GM18868 (cell line): ENCODE results near the gene ZC4H2.
A peak's percentile ranks its signal among the peaks of the same experiment; 100 is the strongest.
"Not testable (repeated sequence)": the region's sequence is repeated elsewhere in the genome, so short reads cannot be mapped to it uniquely, and the experiment has no call there.

Source experiments
- ATAC-seq: cut with Tn5 transposase; IDR thresholded peaks from one replicate; pipeline ENCODE4 v1.9.1; 2021; ENCODE audit warnings: mild to moderate bottlenecking, moderate library complexity; ENCODE audit not compliant: unreplicated experiment

The ZC4H2 gene

DNA sequence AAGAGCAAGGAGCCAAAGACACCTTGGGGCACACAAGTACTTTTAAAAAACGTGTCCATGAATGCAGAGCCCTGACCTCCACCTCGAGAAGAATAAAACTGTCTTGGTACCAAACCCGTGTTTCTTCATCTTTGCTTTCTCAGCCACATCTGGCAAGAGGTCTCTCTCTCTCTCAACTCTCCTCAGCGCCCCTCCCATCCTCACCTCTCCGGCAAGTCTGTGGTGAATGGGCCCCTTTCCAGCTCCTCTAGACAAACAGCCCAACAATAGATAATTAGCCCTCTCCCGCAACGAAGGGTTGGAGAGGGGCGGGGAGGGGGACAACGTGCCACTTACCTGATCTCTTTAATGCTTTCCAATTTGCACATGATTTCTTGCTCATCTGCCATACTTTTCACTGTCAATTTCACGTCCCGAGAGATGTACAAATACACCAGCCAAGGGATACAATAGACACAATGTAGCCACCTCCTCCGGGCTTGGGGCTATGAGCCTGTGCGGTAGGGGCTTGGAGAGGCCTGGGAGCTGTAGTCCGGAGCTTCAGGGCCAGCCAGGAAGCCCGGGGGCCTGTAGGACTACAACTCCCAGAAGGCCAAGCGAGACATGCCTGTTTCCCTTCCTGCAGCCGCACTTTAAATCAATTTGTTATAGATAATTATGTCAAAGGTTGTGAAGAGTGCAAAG is at the start of gene ZC4H2:
ZC4H2 (minus strand) TSS at position 462 of the 684 bp plus-strand sequence; CDS start at position 389, 73 bp downstream.
- peak; percentile 99 for ATAC-seq

DNA sequence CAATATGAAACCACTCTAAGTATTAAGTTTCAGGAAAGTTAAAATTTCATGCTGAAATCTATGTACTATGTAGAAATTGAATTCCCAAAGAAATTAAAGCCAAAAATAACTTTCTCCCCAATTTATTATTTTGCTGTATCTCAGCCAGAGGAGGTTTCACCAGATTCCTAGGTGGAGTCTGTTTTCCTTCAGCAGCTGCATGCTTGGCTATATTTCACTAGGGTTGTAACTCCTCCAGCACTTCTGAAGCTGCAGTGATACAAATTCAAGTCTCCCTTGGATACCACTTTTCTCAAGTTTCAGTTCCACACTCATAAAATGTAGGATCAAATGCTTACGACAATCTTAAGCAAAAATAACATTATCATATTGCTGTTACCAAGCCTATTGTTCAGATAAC is 41.2 kb upstream of the ZC4H2 start:
- no peak for ATAC-seq

- no peak for ATAC-seq
These were observed 38.0 kb upstream of the ZC4H2 start for GRCh38 chrX:65014230-65014629.

DNA sequence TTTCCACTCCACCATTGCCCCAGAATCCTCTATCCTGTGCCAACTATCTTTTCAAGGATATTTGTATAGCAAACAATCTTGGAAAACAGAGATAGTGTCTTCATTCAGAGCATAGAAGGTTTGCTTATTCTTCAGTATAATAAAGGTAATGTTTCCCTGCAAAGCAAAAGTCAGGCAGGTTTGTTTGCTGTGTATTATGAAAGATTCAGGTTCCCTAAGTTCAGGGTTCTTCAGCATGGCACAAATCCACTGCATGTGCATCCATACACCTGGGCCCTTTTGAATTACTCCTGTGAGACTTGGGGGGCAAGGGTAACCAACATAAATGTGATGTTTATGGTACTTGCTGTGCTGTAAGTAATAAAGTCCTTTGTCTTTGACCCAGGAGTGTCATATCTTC is 33.2 kb upstream of the ZC4H2 start:
- no peak for ATAC-seq

- ATAC-seq, result not testable (repeated sequence)
These were observed 26.0 kb upstream of the ZC4H2 start for GRCh38 chrX:65002208-65002607.

GRCh38 chrX:64996805-64997204 is 20.6 kb upstream of the ZC4H2 start:
- ATAC-seq, result no peak

DNA sequence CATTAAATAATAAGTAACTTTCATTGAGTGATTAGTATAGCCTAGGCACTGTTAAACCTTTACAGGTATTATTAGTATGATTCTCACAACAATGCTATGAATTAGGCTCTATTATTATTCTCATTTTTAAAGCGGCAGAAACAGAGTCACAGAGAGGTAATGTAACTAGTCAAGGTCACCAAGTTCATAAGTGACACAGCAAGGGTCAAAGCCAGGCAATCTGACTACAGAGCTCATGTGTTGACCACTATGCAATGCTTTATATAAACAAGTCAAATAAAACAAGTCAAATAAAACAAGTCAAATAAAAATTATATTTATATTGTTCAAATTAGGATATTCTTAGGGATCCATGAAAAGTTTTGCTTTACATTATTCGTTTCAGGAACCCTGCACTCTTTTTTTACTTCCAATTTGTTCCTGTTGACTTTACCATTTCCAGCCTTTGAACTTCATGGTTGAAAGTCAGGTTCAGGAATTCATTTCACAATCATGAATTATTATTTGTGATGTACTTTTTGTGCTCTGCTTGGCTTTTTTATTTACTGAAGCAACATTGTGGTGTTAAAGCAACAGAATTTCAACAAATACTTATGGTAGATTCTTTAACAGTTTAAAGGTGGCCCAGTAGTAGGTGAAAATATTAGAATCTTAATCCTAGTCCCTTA is 18.0 kb upstream of the ZC4H2 start:
- no peak for ATAC-seq

GRCh38 chrX:64977830-64978229 is 1.6 kb upstream of the ZC4H2 start:
- no peak for ATAC-seq

DNA sequence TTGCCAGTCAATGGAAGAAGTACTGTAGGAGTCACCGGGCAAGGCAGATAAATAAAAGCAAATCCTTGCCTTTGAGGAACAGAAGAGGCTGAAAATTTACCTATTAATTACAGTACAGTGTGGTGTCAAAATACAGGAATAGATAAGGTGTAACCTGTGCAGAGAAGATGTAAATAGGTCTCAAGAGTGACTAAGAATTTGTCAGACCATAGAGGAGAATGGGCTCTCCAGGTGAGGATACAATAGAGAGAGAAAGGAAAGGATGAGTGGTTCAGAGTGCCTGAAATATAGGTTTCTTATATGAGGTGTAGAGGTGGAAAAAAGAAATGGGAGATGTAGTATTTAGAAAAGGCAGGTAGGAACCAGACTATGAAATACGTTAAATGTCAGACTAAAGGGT is 801 bp upstream of the ZC4H2 start:
- ATAC-seq, result no peak

GRCh38 chrX:64976673-64977040 is 407 bp upstream of the ZC4H2 start:
- peak; percentile 31 for ATAC-seq

- peak; percentile 33 for ATAC-seq
These were observed 759 bp downstream of the ZC4H2 start for GRCh38 chrX:64975491-64975890.

GRCh38 chrX:64925480-64925879 is 50.8 kb downstream of the ZC4H2 start:
- no peak for ATAC-seq

DNA sequence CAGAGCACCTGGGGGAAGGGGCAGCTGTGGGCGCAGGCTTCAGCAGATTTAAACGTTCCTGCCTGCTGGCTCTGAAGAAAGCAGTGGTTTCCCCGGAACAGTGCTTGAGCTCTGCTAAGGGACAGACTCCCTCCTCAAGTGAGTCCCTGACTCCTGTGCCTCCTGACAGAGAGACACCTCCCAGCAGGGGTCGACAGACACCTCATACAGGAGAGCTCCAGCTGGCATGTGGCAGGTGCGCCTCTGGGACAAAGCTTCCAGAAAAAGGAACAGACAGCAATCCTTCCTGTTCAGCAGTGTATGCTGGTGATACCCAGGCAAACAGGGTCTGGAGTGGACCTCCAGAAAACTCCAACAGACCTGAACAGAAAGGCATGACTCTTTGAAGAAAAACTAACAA is 68.1 kb downstream of the ZC4H2 start:
- ATAC-seq, result no peak

GRCh38 chrX:64894454-64895038 is 81.7 kb downstream of the ZC4H2 start:
- ATAC-seq, result peak; percentile 90

GRCh38 chrX:64885850-64886249 is 90.4 kb downstream of the ZC4H2 start:
- ATAC-seq, result peak; percentile 74

- ATAC-seq, result not testable (repeated sequence)
These were observed 97.5 kb downstream of the ZC4H2 start for GRCh38 chrX:64878709-64879108.

DNA sequence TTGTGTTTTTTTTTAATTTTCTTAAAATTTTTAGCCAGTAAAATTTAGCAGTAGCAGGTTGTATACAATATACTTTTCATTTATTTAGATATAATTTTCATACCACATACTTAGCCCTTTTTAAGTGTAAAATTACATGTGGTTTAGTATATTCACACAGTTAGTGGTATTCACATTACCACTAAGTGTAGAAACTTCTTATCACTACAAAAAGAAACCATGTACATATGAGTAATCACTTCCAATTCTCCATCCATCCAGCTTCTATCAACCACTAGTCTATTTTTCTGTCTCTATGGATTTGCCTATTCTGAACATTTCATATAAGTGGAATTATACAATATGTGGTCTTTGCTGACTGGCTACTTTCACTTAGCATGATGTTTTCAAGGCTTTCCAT is 109.0 kb downstream of the ZC4H2 start:
- ATAC-seq, result no peak
